ENCODE results near the gene TGFBR3L.

The TGFBR3L gene

GRCh38 chr19:7914598-7915045, at the start of gene TGFBR3L:
Gene TGFBR3L, plus strand, starts transcription at chr19:7914830.
- H3K27ac ChIP-seq = no peak within 1 kb of the TSS
- no peak for TF ChIP-seq CTCF (conservative IDR thresholded peaks at IDR 0.05)

- no peak for TF ChIP-seq CTCF (conservative IDR thresholded peaks at IDR 0.05)
- H3K27ac ChIP-seq = no peak overlapping the region
These were observed 49.2 kb upstream of the TGFBR3L start for GRCh38 chr19:7865262-7865911.

- no peak for TF ChIP-seq CTCF (conservative IDR thresholded peaks at IDR 0.05)
- H3K27ac ChIP-seq = no peak overlapping the region
These were observed 48.1 kb upstream of the TGFBR3L start for GRCh38 chr19:7866399-7867091.

- no peak overlapping the region for H3K27ac ChIP-seq
- TF ChIP-seq CTCF (conservative IDR thresholded peaks at IDR 0.05) = no peak
These were observed 47.4 kb upstream of the TGFBR3L start for GRCh38 chr19:7867092-7867844.

GRCh38 chr19:7868326-7868670, 46.3 kb upstream of the TGFBR3L start:
- no peak overlapping the region for H3K27ac ChIP-seq
- no peak for TF ChIP-seq CTCF (conservative IDR thresholded peaks at IDR 0.05)

GRCh38 chr19:7868671-7869452, 45.8 kb upstream of the TGFBR3L start:
- no peak overlapping the region for H3K27ac ChIP-seq
- no peak for TF ChIP-seq CTCF (conservative IDR thresholded peaks at IDR 0.05)
